ENCODE data around the gene ECE2.
"Not testable (repeated sequence)": the region's sequence is repeated elsewhere in the genome, so short reads cannot be mapped to it uniquely, and the experiment has no call there.

Gene ECE2

DNA sequence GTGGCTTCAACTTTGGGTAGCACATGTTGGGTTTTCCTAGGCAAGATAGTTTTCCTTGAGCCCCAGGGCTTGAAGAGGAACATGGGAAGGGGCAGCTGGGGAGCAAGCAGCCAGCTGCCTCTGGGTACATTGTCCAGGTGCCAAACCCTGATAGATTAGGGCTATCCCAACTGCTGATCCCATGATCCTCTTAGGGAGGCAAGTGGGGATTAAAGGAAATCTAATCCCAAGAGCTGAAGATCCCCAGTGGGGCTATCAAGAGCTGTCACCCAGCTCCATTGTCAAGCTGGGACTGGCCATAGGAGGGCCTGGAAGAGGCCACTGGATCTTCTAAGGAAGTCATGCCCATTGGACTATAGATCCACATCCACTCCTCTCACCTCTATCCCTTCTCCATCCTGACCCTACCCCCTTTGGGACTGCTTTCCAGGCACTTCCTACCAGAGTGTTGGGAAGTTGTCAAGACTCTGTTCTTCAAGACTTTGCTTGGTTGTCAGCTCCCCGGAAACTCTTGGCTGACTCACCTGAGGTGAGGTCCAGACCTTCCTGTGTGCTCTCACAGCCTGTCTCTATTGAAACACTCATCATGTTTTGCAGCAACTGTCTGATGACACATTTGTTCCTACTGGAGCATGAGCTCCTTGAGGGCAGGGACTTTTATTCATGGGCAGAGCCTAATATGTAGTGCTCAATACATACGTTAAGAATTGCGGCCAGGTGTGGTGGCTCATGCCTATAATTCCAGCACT lies 20.4 kb upstream of the ECE2 start:
- peaks cover 14% of the 10 kb centered on the region for H3K4me1 Mint-ChIP-seq (ENCODE audit: low read depth)
- no peaks in the 10 kb centered on the region for H3K9me3 Mint-ChIP-seq
- peak overlapping the region; percentile 9 for H3K27ac Mint-ChIP-seq
- peaks cover 3% of the 10 kb centered on the region for H3K36me3 Mint-ChIP-seq (ENCODE audit: low read depth)
- H3K4me3 Mint-ChIP-seq: no peak overlapping the region
- peaks cover 12% of the 10 kb centered on the region for H3K27me3 Mint-ChIP-seq

DNA sequence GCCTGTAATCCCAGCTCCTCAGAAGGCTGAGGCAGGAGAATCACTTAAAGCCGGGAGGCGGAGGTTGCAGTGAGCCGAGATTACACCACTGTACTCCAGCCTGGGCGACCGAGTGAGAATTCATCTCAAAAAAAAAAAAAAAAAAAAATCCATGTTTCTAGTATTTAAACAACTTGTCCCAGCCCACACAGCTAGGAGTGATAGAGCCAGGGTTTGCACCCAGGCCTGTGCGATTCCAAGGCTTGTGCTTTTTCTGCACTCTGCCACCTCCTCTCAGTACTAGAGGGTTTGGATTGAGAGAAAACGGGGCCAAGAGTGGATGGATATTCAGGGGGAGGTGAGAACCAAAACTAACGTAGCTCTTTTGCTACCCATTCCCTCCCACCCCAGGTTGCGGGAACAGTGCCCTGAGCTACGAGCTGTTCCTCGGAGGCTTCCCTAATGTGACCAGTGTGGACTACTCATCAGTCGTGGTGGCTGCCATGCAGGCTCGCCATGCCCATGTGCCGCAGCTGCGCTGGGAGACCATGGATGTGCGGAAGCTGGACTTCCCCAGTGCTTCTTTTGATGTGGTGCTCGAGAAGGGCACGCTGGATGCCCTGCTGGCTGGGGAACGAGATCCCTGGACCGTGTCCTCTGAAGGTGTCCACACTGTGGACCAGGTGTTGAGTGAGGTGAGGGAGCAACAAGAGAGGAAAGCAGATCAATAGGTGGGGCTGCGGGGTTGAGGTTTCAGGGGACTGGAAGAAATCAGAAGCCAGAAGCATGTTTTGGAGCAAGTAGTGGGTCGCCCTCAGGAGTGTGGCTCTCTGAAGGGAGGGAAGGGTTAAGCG lies 18.5 kb upstream of the ECE2 start:
- H3K4me1 Mint-ChIP-seq (ENCODE audit: low read depth): peaks cover 21% of the 10 kb centered on the region
- H3K9me3 Mint-ChIP-seq: no peaks in the 10 kb centered on the region
- no peak overlapping the region for H3K27ac Mint-ChIP-seq
- H3K27me3 Mint-ChIP-seq: peaks cover 22% of the 10 kb centered on the region
- H3K36me3 Mint-ChIP-seq (ENCODE audit: low read depth): peaks cover 3% of the 10 kb centered on the region
- no peak overlapping the region for H3K4me3 Mint-ChIP-seq

DNA sequence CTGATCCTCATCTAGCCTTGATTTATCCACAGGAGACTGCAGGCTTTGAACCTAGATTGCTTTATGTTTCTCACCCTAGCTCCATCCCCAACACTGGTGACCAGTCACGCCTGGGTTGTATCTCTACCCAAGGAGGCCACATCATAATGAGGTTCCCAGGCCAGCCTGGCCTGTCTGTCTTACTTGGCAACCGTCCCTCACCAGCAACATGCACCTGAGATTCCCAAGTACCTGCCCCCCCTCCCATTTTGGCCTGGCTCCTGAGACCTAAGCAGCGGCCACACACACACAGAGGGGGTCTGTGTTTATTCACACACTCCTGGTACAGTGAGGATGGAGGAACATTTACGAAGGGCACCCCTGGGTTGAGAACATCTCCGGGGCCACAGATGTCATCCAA lies 16.9 kb upstream of the ECE2 start:
- H3K27me3 Mint-ChIP-seq: peaks cover 28% of the 10 kb centered on the region
- peaks cover 3% of the 10 kb centered on the region for H3K36me3 Mint-ChIP-seq (ENCODE audit: low read depth)
- no peak overlapping the region for H3K4me3 Mint-ChIP-seq
- no peak overlapping the region for H3K27ac Mint-ChIP-seq
- H3K4me1 Mint-ChIP-seq (ENCODE audit: low read depth): peaks cover 28% of the 10 kb centered on the region
- H3K9me3 Mint-ChIP-seq: no peaks in the 10 kb centered on the region

DNA sequence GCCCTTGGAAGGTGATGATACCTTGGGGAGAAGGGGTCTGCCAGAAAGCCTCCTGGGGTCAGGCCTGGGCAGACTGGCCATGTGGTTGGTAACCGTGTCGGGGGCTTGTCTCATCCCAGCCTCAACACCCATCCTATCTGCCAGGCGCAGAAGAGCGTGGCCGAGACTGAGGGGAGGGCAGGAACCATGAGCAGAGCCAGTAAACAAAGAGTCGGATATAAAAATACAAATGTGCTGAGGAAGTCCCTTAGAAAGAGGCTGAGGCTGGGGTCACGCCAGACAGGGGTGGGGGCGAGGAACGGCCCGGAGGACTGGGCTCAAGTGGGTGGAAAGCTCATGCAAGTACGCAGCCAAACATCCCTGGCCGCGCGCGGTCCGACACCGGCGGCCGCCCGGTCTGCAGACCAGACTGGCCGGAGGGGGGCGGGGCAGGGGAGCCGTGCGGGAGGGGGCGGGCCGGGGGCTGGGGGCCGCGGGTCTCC lies 16.4 kb upstream of the ECE2 start:
- Mint-ChIP-seq H3K4me1 (ENCODE audit: low read depth) (peaks cover 28% of the 10 kb centered on the region), H3K4me3 (no peak overlapping the region), H3K27me3 (peaks cover 30% of the 10 kb centered on the region), H3K36me3 (ENCODE audit: low read depth) (peaks cover 3% of the 10 kb centered on the region), H3K27ac (peak overlapping the region; percentile 21), H3K9me3 (no peaks in the 10 kb centered on the region)

DNA sequence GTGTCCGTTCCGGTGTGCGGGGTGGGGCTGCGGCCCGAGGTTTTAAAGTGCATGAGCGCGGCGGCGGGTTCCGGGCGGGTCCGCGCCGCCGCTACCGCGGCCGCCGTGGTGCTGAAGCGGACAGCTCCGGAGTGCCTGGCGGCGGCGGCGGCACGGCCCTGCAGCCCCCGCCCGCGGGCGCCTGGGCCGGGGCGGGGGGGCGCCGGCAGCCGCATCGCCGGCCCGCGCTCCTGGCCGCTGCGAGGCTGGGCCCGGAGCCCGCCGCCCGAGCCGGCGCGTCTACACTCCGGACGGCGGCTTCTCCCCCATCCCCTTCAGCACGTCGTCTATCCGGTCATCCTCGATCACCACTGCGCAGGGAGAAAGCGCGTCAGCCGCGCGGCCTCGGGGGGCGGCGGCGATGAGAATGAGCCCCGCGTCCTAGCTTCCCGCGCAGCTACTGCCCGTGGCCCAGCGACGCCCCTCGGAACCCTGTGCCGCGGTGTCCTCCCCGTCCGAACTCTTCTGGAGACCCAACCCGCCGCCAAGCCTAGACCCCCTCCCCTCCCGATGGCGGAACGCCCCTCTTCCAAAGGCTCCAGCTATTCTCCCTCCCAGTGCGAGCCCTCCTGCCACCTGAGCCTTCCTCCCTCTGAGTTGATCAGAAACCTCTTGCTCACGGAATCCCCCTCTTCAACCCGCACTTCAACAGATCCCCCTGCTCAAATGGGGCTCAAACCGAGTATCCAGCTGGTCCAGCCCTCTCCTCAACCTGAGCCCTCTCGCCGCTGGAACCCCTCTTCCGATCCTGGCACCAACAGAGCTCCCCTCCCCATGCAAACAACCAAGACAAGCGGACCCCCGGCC lies 15.7 kb upstream of the ECE2 start:
- Mint-ChIP-seq H3K9me3 (no peaks in the 10 kb centered on the region), H3K27ac (peak overlapping the region; percentile 72), H3K27me3 (peaks cover 37% of the 10 kb centered on the region), H3K4me1 (ENCODE audit: low read depth) (peaks cover 28% of the 10 kb centered on the region), H3K4me3 (peak overlapping the region; percentile 62), H3K36me3 (ENCODE audit: low read depth) (peaks cover 3% of the 10 kb centered on the region)

DNA sequence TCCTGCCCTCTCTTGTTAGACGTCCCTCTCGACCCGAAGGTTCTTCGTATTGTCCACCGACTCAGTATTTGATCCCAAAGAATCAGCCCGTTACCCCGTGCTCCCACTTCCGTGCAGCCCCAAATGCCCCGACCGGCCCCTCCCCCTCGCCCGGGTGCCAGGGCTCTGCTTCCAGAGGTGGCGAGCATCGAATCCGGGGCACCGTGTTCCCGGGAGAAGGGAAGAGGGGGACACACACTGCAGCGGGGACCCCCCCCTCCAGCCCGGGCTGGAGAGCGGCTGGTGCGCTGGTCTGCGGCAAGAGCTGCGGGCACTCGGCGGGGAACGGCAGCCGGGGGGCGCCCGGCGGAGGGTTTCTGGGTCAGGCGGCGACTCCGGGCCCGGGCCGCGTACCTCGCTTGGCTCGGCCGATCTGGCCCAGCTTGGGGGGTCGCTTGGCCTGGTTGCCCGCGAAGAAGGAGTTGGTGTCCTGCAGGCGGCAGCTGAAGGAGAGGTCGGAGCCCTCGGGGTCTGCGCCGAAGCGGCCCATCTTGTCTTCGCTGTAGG lies 15.0 kb upstream of the ECE2 start:
- Mint-ChIP-seq H3K27ac (peak overlapping the region; percentile 72), H3K27me3 (peaks cover 42% of the 10 kb centered on the region), H3K36me3 (ENCODE audit: low read depth) (peaks cover 3% of the 10 kb centered on the region), H3K4me3 (peak overlapping the region; percentile 62), H3K4me1 (ENCODE audit: low read depth) (peaks cover 23% of the 10 kb centered on the region), H3K9me3 (no peaks in the 10 kb centered on the region)

DNA sequence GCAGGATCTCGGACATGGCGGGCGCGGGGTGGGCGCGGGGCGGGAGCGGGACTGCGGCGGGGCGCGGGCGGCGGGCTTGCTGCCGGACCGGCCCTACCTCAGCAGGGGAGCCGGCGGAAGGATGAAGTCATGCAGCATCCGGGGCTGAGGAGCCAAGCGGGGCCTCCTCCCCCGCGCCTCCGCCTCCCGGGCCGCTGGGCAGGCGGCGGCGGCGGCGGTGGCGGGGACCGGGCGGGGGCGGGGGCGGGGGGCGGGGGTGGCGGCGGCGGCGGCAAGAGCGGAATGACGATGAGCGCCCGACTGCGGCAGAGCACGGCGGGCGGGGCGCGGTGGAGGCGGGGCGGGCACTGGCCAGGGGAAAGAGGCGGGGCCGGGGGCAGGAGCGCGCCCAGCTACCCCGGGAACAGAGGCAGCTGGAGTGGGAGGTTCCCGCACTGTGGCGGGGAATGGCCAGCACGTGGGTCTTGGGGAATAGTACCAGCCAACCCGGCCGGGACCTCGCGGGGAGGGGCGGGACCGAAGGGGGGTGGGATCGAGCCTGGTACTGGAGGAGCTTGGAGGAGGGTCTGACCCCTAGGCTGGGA lies 14.5 kb upstream of the ECE2 start, which contains the start of gene CAMK2N2:
CAMK2N2 (minus strand) TSS at position 284 of the 584 bp plus-strand sequence; CDS start at position 16, 268 bp downstream.
- H3K4me3 Mint-ChIP-seq: peak within 1 kb of the TSS; percentile 81
- peaks cover 22% of the 10 kb centered on the region for H3K4me1 Mint-ChIP-seq (ENCODE audit: low read depth)
- H3K27ac Mint-ChIP-seq: peak within 1 kb of the TSS; percentile 72
- H3K36me3 Mint-ChIP-seq (ENCODE audit: low read depth): peaks cover 3% of the 10 kb centered on the region
- H3K27me3 Mint-ChIP-seq: peaks cover 46% of the 10 kb centered on the region
- no peaks in the 10 kb centered on the region for H3K9me3 Mint-ChIP-seq

GRCh38 chr3:184261854-184262763 lies 13.7 kb upstream of the ECE2 start:
- Mint-ChIP-seq H3K36me3 (ENCODE audit: low read depth) (peaks cover 3% of the 10 kb centered on the region), H3K27ac (peak overlapping the region; percentile 1), H3K4me3 (peak overlapping the region; percentile 81), H3K9me3 (peaks cover under 1% of the 10 kb centered on the region), H3K4me1 (ENCODE audit: low read depth) (peaks cover 22% of the 10 kb centered on the region), H3K27me3 (peaks cover 47% of the 10 kb centered on the region)

- Mint-ChIP-seq H3K36me3 (ENCODE audit: low read depth) (no peaks in the 10 kb centered on the region), H3K4me1 (ENCODE audit: low read depth) (peaks cover 22% of the 10 kb centered on the region), H3K27me3 (peaks cover 54% of the 10 kb centered on the region), H3K27ac (no peak overlapping the region), H3K4me3 (peak overlapping the region; percentile 81), H3K9me3 (peaks cover 3% of the 10 kb centered on the region)
Observed at GRCh38 chr3:184262764-184263179, 13.1 kb upstream of the ECE2 start.

GRCh38 chr3:184267249-184267648 lies 8.6 kb upstream of the ECE2 start:
- not testable (repeated sequence) for H3K27ac Mint-ChIP-seq; H3K36me3 Mint-ChIP-seq (ENCODE audit: low read depth); H3K4me3 Mint-ChIP-seq; H3K9me3 Mint-ChIP-seq; H3K4me1 Mint-ChIP-seq (ENCODE audit: low read depth)
- peaks cover 43% of the 10 kb centered on the region for H3K27me3 Mint-ChIP-seq

- peaks cover 6% of the 10 kb centered on the region for H3K4me1 Mint-ChIP-seq (ENCODE audit: low read depth)
- no peak overlapping the region for H3K27ac Mint-ChIP-seq
- H3K27me3 Mint-ChIP-seq: peaks cover 42% of the 10 kb centered on the region
- peaks cover 1% of the 10 kb centered on the region for H3K9me3 Mint-ChIP-seq
- H3K36me3 Mint-ChIP-seq (ENCODE audit: low read depth): no peaks in the 10 kb centered on the region
- H3K4me3 Mint-ChIP-seq: no peak overlapping the region
Observed at GRCh38 chr3:184272269-184272668, 3.6 kb upstream of the ECE2 start.

DNA sequence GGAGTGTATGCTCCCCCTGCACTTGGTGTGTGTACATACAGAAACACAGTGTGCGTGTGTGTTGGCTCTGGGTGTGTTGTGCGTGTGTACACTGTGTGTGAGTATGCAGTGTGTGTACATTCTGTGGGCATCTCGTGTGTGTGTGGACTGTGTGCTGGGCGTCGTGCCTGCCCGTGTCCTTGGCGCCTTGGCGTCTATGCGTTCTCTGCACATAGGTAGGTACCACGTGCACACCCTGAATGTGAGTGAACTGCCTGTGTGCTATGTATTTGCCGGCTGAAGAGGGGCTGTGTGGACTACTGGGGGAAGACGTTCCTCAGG lies 481 bp upstream of the ECE2 start:
- no peak overlapping the region for H3K27ac Mint-ChIP-seq
- no peaks in the 10 kb centered on the region for H3K36me3 Mint-ChIP-seq (ENCODE audit: low read depth)
- H3K4me1 Mint-ChIP-seq (ENCODE audit: low read depth): peaks cover 6% of the 10 kb centered on the region
- H3K9me3 Mint-ChIP-seq: no peaks in the 10 kb centered on the region
- H3K27me3 Mint-ChIP-seq: peaks cover 43% of the 10 kb centered on the region
- H3K4me3 Mint-ChIP-seq: no peak overlapping the region

- Mint-ChIP-seq H3K27me3 (peaks cover 41% of the 10 kb centered on the region), H3K9me3 (no peaks in the 10 kb centered on the region), H3K4me1 (ENCODE audit: low read depth) (peaks cover 6% of the 10 kb centered on the region), H3K27ac (no peak overlapping the region), H3K36me3 (ENCODE audit: low read depth) (no peaks in the 10 kb centered on the region), H3K4me3 (no peak overlapping the region)
Observed at GRCh38 chr3:184277366-184277765, 1.5 kb downstream of the ECE2 start.

All from stimulated activated naive CD8-positive, alpha-beta T cell treated with anti-CD3 and anti-CD28 coated beads, Interleukin-15, Interleukin-2, amounts not matched to agents 100 ng/mL and 50 ng/mL, for 24 hours (primary cell).